Keratinocyte (primary cell): ENCODE data around the gene CHSY1. TPM values are rescaled to one million over a fixed set of nuclear protein-coding genes. Genes with fewer than 3 reads are reported as not detected.

Experiments
- DNase-seq: peaks from one replicate; pipeline ENCODE4 v3.0.0-alpha.2; 2011; ENCODE audit warnings: low read depth, missing footprints, low spot score
- FAIRE-seq: peaks from 2 replicates; lab custom pipeline; 2011; peaks lifted over from hg19 to GRCh38; lab: Jason Lieb, UNC
- H2AFZ ChIP-seq: 2 replicates; pipeline ENCODE4 v1.6.0; 2012; ENCODE audit warnings: low read length, control low read depth, inconsistent platforms; ENCODE audit not compliant: control insufficient read depth
- H3K27ac ChIP-seq: 2 replicates; pipeline ENCODE4 v1.5.1; 2011; ENCODE audit warnings: low read length; ENCODE audit not compliant: control insufficient read depth, insufficient read depth
- H3K27me3 ChIP-seq: 3 replicates; pipeline ENCODE4 v1.6.0; 2011; ENCODE audit warnings: low read length; ENCODE audit not compliant: control insufficient read depth, insufficient read depth; ENCODE audit errors: extremely low read depth
- H3K36me3 ChIP-seq, 2 experiments: 2 replicates in 1 of 2; 3 replicates in 1 of 2; pipeline ENCODE4 v1.5.1; 2011; ENCODE audit warnings: low read length in 2 of 2, mild to moderate bottlenecking in 1 of 2; ENCODE audit not compliant: control insufficient read depth in 2 of 2, insufficient read depth in 2 of 2; ENCODE audit errors: extremely low read depth in 1 of 2
- H3K4me1 ChIP-seq: 3 replicates; pipeline ENCODE4 v1.5.1; 2011; ENCODE audit warnings: low read length; ENCODE audit not compliant: control insufficient read depth, insufficient read depth; ENCODE audit errors: extremely low read depth
- H3K4me2 ChIP-seq: 3 replicates; pipeline ENCODE4 v1.6.0; 2011; ENCODE audit warnings: low read depth, low read length; ENCODE audit not compliant: control insufficient read depth, insufficient read depth; ENCODE audit errors: extremely low read depth
- H3K4me3 ChIP-seq, 3 experiments: fragments of 200-600 bp in 1 of 3; sonication (generic) in 1 of 3; 2 replicates in 2 of 3; 3 replicates in 1 of 3; pipeline ENCODE4 v1.5.1; 2011 to 2016; ENCODE audit warnings: low read length in 3 of 3, mild to moderate bottlenecking in 3 of 3, control low read depth in 2 of 3, inconsistent platforms in 1 of 3, low read depth in 1 of 3, mixed read lengths in 1 of 3, mixed run types in 1 of 3, moderate library complexity in 1 of 3; ENCODE audit not compliant: control insufficient read depth in 2 of 3, insufficient read depth in 2 of 3; ENCODE audit errors: extremely low read depth in 1 of 3
- H3K79me2 ChIP-seq: 2 replicates; pipeline ENCODE4 v1.6.0; 2012; ENCODE audit warnings: low read length; ENCODE audit not compliant: control insufficient read depth, insufficient read depth
- H3K9ac ChIP-seq: 3 replicates; pipeline ENCODE4 v1.6.0; 2011; ENCODE audit warnings: low read length; ENCODE audit not compliant: control insufficient read depth, insufficient read depth; ENCODE audit errors: extremely low read depth
- H3K9me1 ChIP-seq: 3 replicates; pipeline ENCODE4 v1.6.0; 2011; ENCODE audit warnings: low read length; ENCODE audit not compliant: control insufficient read depth, insufficient read depth; ENCODE audit errors: extremely low read depth
- H3K9me3 ChIP-seq: 2 replicates; pipeline ENCODE4 v1.5.1; 2012; ENCODE audit warnings: low read depth, low read length; ENCODE audit not compliant: control insufficient read depth
- H4K20me1 ChIP-seq: 3 replicates; pipeline ENCODE4 v1.6.0; 2011; ENCODE audit warnings: low read length; ENCODE audit not compliant: control insufficient read depth, insufficient read depth; ENCODE audit errors: extremely low read depth
- EZH2 ChIP-seq: IDR thresholded peaks from one replicate; pipeline ENCODE4 v1.6.1; 2012; ENCODE audit warnings: inconsistent platforms, mild to moderate bottlenecking, low read length, moderate library complexity
- dilution Hi-C: fragments of 300-500 bp; cut with MboI; formaldehyde crosslinking; loops from one replicate; pipeline ENCODE4 v1.7.0; 2020; ENCODE audit warnings: low sequenced_read_pairs; ENCODE audit not compliant: extremely low pct_ligation_motif_present
- polyA plus RNA-seq, 5 experiments: library from polyadenylated mRNA; depleted of rRNA in 3 of 5; stranded (reverse) in 3 of 5; stranded (forward) in 1 of 5; unstranded in 1 of 5; fragments of >200 nt; gene quantifications; 1 replicate in 1 of 5; 2 replicates in 3 of 5; 3 replicates in 1 of 5; pipeline versions ENCODE4 v1.2.1 to v1.2.3, GENCODE V29; 2011 to 2012; ENCODE audit warnings: missing spikeins in 2 of 5, low read depth in 1 of 5, low replicate concordance in 1 of 5
- TF ChIP-seq, protein P1 (sequence below), 3 experiments: IDR thresholded peaks in 1 of 3; conservative IDR thresholded peaks in 1 of 3; optimal IDR thresholded peaks in 1 of 3; 2 replicates in 2 of 3; 3 replicates in 1 of 3; pipeline versions ENCODE3 to v1.5.1; 2011; ENCODE audit warnings: low read length in 3 of 3, mild to moderate bottlenecking in 3 of 3, moderate library complexity in 2 of 3, control low read depth in 1 of 3, inconsistent platforms in 1 of 3; ENCODE audit not compliant: insufficient read depth in 2 of 3; ENCODE audit errors: extremely low read depth in 1 of 3

CHSY1 gene
- polyA plus RNA-seq, 1 donor (not counting 4 experiments of a cell fraction or from before 2014, with no cell fraction given): 27.0 TPM

DNA sequence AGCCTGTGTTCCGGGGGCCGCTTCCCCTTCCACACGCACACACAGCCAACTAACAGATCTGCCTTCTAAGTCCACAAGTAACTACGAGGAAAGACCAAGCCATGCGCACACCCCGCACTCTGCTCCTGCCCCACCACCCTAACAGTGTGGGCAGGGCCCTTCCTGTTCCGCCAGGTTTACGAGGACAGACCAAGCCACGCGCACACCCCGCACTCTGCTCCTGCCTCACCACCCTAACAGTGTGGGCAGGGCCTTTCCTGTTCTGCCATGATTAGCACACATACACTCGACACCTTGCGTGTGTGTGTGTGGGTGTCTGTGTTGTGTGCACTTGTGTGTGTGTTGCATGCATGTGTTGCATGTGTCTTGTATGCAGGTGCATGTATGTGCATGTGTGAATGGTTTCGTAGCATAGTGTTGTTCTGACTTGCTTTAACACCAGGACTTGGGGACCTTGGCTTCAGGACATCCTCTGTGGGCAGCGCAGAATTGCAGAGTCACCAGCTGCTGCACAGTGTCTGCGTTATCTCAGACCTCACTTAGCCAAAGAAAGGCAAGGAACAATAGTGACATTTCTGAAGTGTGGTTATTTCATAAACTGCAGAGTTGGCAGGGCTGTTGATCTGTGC, 114.4 kb downstream of the CHSY1 start:
- no peak overlapping the region for H3K9ac ChIP-seq
- no peaks in the 10 kb centered on the region for H3K4me1 ChIP-seq
- no peaks in the 10 kb centered on the region for H3K36me3 ChIP-seq
- no peaks in the 10 kb centered on the region for H3K9me3 ChIP-seq
- no peak overlapping the region for H3K4me3 ChIP-seq
- H3K4me2 ChIP-seq: no peak overlapping the region
- DNase-seq (no peak), FAIRE-seq (no peak)
- H3K27me3 ChIP-seq: no peaks in the 10 kb centered on the region
- no peak overlapping the region for H3K27ac ChIP-seq
- H3K79me2 ChIP-seq: no peaks in the 10 kb centered on the region
- TF ChIP-seq, protein P1, sequence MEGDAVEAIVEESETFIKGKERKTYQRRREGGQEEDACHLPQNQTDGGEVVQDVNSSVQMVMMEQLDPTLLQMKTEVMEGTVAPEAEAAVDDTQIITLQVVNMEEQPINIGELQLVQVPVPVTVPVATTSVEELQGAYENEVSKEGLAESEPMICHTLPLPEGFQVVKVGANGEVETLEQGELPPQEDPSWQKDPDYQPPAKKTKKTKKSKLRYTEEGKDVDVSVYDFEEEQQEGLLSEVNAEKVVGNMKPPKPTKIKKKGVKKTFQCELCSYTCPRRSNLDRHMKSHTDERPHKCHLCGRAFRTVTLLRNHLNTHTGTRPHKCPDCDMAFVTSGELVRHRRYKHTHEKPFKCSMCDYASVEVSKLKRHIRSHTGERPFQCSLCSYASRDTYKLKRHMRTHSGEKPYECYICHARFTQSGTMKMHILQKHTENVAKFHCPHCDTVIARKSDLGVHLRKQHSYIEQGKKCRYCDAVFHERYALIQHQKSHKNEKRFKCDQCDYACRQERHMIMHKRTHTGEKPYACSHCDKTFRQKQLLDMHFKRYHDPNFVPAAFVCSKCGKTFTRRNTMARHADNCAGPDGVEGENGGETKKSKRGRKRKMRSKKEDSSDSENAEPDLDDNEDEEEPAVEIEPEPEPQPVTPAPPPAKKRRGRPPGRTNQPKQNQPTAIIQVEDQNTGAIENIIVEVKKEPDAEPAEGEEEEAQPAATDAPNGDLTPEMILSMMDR (optimal IDR thresholded peaks at IDR 0.05 in 1 of 3, IDR thresholded peaks at IDR 0.05 in 1 of 3, conservative IDR thresholded peaks at IDR 0.05 in 1 of 3; ENCODE audit: extremely low read depth in 1 of 3, insufficient read depth in 2 of 3, low read length in 3 of 3): no peak
- TF ChIP-seq EZH2: no peak
- no peaks in the 10 kb centered on the region for H3K9me1 ChIP-seq
- no peaks in the 10 kb centered on the region for H4K20me1 ChIP-seq
- dilution Hi-C loops: no loop called here
- no peak overlapping the region for H2AFZ ChIP-seq

DNA sequence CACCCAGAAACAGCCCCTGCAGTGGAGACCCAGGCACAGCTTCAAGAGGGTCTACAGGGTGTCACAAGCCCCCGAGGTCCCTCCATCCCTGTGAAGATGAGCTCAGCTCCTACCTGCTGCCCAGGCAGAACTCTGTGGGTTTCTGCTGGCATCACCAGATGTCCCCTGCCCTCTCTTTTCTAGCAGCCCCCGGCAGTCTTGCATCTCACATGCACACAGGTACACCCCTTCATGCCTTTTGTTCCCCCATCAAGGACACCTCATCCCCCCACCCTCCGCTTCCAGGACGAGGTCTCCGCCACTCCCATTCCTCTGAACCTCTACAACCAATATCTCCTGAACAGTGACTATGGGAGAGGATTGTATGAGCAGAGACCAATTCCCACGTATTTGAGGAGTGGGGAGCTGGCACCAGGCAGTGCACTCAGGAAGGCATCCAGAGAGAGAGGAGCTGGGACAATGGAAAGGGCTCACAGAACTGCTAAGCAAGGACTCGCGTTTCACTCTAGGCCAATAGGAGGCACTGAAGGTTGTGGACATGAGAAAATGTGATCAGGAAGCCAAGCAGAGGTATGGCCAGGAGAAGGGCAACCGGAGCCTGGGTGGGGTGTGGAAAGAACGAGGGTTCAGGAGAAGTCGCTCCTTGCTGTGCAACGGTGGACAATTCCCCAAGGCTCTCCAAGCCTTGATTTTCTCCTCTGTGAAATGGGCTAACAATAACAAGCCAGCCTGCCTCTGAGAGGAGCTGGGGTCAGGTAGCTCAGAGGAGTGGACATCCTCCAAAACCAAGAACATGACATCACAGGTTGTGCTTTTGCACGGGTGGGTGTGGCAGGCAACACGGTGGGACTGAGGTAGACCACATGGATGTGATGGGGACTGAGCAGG, 115.2 kb downstream of the CHSY1 start:
- H3K27ac ChIP-seq: no peak overlapping the region
- no peak overlapping the region for H3K9ac ChIP-seq
- no peaks in the 10 kb centered on the region for H3K79me2 ChIP-seq
- no peaks in the 10 kb centered on the region for H3K4me1 ChIP-seq
- H2AFZ ChIP-seq: no peak overlapping the region
- H3K4me2 ChIP-seq: no peak overlapping the region
- dilution Hi-C loops: no loop called here
- no peaks in the 10 kb centered on the region for H3K36me3 ChIP-seq
- H3K9me1 ChIP-seq: no peaks in the 10 kb centered on the region
- no peaks in the 10 kb centered on the region for H3K27me3 ChIP-seq
- H4K20me1 ChIP-seq: no peaks in the 10 kb centered on the region
- no peak for TF ChIP-seq EZH2
- TF ChIP-seq, protein P1 (optimal IDR thresholded peaks at IDR 0.05 in 1 of 3, IDR thresholded peaks at IDR 0.05 in 1 of 3, conservative IDR thresholded peaks at IDR 0.05 in 1 of 3; ENCODE audit: extremely low read depth in 1 of 3, insufficient read depth in 2 of 3, low read length in 3 of 3): no peak
- no peak overlapping the region for H3K4me3 ChIP-seq
- H3K9me3 ChIP-seq: no peaks in the 10 kb centered on the region
- no peak for FAIRE-seq
- DNase-seq: no peak
